HG02571 (cell line): ENCODE data around the gene SMYD3.

Experiments
- ATAC-seq: cut with Tn5 transposase; IDR thresholded peaks from one replicate; pipeline ENCODE4 v1.9.1; 2021; ENCODE audit warnings: mild to moderate bottlenecking, moderate library complexity; ENCODE audit not compliant: unreplicated experiment

SMYD3 gene

DNA sequence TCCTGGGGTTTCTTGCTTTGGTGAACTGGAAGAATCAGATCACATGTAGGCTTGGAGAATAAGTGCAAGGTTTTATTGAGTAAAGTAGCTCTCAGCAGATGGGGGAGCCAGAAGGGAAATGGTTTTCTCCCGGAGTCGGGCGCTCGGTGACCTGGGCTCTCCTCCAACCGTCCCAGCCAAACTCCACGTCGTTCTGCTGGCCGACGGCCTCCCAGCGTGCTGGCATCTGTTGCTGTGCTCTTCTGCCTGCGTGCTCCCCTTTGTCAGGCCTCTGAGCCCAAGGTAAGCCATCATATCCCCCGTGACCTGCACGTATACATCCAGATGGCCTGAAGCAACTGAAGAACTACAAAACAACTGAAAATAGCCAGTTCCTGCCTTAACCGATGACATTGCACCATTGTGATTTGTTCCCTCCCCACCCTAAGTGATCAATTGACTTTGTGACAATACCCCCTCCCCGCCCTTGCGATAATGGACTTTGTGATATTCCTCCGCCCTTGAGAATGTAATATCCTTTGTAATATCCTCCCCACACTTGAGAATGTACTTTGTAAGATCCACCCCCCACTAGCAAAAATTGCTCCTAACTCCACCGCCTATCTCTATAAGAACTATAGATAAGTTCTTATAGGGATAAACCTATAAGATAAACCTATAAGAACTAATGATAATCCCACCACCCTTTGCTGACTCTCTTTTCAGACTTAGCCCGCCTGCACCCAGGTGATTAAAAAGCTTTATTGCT, 88.3 kb downstream of the SMYD3 start:
- ATAC-seq, result no peak

DNA sequence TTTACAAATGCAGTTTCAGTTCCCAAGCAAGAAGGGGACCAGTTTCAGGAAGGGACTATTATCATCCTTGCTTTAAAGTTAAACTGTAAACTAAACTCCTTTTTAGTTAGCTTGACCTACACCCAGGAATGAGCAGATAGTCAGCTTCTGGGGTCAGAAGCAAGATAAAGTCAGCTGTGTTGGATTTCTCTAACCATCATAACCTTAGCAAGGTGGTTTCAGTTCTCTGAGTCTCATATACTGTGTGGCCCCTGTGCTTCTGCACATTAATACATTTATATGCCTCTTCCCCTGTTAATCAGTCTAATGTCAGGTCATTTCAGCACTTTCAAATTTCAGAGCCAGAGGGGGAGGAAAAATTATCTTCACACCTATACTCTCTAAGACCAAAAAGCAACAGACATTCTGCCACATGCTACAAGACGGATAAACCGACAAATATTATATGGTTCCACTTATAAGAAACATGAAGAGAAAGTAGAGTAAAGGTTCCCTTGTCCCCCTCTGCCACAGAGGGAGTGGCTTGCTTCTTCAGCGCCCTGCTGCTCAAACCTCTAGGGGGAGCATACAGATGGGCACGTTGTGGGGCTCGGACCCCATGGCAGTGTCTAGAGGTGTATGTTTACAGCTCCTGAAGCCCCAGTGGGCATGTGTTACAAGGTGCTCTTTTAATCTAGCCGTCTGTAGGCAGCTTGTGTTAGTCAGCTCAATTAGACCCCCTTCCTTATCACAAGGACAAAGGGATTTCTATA, 89.1 kb downstream of the SMYD3 start:
- no peak for ATAC-seq

DNA sequence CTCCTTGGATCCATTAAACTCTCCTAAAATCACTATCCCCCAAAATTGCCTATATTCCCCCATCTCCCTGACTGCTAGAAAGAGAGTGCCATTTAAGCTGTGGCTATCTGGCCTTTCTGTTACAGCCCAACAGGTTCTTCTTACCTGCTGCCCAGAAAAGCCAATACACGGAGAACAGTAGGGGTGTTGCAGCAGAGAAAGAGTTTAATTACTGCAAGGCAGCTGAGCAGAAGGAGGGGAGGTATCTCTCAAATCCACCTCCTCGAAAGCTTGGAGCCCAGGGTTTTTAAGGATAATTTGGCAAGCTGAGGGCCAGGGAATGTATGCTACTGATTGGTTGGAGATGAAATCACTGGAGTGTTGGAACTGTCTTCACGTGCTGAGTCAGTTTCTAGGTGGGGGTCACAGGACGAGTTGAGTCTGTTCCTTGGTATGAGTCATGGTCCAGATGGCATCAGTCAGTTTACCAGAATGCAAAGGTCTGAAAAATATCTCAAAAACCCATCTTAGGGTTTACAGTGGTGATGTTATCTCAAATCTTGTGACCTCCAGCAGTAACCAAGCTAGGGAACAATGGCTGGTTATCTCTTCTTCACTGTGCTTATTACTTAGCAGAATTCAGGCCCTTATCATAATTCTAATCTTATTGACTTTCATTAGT, 89.8 kb downstream of the SMYD3 start:
- ATAC-seq, result no peak

DNA sequence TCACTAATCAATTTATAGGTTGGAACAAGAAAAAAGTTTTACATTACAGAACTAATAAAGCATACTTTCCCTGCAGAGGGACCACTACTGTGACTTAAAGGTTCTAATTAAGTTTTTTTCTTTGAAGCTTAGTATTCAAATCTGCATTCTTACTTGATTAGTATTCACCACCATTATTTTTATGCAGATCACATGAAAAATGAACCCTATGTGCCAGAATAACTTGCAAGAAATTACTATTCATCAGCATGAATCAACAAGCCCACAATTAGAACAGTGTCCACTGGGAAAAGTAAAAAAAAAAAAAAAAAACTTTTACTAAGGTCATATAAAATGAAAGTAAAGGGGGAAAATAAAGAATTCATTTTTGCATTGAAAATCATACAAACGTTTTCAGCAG, 90.8 kb downstream of the SMYD3 start:
- no peak for ATAC-seq

DNA sequence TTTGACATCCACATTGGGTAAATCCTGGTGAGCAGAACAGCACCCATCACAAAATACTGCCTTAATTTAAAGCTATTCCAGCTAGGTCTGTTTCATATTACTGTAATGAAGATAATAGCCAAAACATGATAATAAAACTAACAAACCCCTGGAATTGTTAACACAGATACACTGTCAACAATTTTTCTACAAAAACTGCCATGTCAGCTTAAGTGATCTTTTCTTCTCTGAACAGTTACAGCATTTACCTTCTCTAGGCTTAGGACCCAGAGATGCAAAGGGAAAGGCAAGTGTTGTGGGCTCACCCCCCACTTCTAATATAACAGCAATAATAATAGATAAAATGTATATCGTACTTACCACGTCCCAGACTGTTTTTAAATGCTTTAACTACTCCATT, 92.1 kb downstream of the SMYD3 start:
- ATAC-seq, result no peak

DNA sequence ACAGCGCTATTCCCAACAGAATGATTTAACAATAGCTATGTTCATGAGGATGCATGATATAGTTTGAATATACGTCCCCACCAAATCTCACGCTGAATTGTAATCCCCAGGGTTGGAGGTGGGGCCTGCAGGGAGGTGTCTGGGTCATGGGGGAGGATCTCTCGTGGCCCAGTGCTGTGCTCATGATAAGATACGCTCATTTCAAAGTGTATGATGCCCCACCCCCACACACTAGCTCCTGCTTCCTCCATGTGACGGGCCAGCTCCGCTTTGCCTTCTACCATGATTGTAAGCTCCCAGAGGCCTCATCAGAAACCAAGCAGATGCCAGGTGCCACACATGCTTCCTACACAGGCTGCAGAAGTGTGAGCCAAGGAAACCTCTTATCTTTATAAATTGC, 93.6 kb downstream of the SMYD3 start:
- no peak for ATAC-seq

DNA sequence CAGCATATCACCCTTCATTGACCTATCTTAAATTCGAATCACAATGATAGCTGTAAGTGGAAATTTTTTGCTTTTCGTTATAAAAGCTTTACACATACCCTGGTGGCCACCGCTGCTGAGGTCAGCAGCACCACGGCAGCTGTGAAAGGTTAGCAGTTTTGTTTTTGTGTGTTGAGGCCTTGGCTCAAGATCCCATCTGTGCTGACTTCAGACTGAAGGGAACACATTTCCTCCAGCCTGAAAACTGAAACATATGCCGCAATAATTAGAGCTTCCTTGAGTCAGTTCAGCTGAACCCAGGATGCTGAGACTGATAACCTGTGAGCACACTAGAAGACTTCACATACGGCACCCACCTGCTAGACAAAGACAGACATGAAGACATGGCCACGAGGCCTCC, 103.0 kb downstream of the SMYD3 start:
- no peak for ATAC-seq

DNA sequence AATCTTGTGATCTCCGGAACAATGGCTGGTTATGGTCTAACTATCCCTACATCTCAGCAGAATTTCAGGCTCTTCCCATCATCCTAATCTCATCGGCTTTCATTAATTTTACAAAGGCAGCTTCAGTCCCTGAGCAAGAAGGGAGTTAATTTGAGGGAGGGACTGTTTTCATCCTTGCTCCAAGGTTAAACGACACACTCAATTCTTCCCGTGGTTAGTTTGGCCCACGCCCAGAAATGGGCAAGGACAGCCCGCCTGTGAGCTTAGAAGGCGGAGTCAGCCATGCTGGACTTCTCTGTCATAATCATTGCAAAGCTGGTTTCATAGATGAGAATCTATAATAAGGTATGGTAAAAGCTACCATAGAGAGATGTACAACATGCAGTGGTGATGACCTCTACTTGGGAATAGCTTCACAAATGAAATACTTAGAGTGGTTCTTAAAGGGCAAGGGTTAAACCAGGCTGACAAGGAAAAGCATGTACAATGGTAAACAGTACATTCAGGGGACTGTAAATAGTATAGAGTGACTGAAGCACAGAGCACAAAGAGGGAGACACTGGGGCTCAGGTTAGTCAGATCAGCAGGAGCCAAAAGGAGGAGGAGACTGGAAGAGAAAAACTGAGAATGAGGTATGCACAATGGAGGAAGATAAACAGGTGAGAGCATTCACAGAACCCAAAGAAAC, 108.8 kb downstream of the SMYD3 start:
- no peak for ATAC-seq

DNA sequence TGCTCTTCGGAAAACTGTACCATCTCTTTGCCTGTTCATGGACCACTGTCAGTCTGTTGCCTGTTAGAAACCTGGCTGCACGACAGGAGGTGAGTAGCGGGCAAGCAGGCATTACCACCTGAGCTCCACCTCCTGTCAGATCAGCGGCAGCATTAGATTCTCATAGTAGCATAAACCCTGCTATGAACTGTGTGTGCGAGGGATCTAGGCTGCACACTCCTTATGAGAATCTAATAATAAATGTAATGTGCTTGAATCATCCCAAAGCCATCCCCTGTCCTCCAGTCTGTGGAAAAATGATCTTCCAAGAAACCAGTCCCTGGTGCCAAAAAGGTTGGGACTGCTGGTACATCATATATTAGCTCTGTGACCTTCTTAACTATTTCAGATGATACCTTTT, 110.0 kb downstream of the SMYD3 start:
- ATAC-seq, result no peak

DNA sequence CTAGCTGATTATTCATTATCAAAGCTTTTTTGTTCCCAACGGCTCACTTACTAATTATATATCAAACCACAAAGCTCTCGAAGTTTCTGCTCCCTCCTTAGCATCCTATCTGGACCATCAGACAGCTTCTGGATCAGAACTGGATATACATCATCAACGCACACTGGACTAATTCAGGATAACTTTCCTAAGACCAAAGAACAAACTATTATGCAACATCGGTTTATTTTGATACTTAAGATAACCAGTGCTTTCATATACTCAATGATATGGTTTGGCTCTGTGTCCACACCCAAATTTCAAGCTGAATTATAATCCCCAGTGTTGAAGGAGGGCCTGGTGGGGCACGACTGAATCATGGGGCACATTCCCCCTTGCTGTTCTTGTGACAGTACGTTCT, 110.8 kb downstream of the SMYD3 start:
- ATAC-seq, result no peak

DNA sequence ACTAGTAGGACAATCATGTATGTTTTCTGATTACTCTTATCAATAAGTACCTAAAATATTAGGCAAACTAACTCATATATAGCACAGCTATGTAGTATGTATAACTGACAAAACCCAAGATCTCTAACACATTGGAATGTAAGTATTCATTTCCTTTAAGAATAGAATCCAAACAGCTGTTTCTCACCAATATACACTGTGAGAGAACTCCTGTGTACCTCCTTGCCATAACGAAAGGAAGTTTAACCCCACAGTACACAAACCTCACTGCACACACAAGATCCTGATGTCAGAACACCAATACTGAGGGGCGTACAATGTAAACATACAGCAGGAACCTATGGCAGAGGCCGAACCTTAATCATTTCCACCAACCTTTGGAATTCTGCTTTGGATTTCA, 113.0 kb downstream of the SMYD3 start:
- ATAC-seq, result no peak

DNA sequence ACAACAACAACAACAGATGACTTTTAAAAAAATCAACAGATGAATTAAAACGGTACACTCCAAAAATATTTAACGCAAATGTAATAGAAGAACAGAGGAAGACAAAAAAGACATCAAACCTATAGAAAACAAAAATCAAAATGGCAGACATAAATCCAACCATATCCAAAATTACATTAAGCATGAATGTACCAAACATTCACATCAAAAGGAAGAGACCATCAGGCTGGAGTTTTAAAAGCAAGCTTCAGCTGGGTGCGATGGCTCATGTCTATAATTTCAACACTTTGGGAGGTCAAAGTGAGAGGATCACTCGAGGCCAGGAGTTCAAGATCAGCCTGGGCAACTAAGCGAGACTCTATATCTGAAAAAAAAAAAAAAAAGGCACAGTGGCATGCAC, 116.2 kb downstream of the SMYD3 start:
- no peak for ATAC-seq

DNA sequence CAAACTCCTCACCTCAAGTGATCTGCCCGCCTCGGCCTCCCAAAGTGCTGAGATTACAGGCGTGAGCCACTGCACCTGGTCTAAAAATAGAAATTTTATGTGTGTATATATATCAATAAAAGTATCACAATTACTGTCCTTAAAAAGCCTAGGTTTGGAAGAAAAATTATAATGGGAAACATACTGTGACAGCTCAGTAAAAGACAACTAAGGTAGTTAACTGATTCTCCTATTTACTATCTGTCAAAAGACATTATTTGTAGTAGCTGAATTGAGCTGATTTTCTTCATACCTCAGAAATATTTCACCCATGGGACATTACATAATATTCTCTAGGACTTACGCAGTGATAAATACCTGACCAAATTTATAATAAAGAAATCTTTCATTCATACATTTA, 122.5 kb downstream of the SMYD3 start:
- ATAC-seq, result no peak

DNA sequence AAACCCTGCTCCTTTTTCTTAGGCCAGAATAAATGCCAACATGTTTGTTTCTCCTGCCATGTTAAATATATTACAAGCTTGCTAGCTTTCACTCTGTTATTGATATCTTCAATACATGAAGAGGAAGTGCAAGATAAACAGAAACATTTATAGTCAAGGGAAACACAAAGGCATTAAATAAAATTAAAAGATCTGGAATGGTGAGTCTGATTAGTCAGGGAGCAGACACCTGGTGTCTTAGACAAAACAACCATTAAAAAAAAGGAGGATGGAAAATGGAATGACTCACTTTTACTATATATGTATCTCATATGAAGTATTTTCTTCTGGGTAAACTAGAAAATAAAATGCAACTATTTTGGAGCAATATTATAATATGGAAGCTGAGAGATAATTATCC, 123.3 kb downstream of the SMYD3 start:
- no peak for ATAC-seq

DNA sequence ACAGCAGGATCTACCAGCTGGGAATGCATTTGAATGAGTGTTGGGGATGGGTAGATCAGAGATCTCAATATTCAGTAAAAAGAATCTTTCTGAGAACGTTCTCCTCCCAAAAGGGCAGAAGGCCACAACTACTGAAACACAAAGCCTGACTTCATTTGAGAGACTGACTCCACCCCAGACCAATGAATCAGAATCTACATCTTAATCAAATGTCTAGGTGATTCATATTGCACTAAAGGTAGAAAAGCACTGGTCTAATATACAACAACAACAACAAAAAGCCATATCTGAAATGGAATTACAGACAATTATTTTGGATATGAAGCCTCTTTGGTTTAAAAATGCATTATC, 123.9 kb downstream of the SMYD3 start:
- no peak for ATAC-seq

DNA sequence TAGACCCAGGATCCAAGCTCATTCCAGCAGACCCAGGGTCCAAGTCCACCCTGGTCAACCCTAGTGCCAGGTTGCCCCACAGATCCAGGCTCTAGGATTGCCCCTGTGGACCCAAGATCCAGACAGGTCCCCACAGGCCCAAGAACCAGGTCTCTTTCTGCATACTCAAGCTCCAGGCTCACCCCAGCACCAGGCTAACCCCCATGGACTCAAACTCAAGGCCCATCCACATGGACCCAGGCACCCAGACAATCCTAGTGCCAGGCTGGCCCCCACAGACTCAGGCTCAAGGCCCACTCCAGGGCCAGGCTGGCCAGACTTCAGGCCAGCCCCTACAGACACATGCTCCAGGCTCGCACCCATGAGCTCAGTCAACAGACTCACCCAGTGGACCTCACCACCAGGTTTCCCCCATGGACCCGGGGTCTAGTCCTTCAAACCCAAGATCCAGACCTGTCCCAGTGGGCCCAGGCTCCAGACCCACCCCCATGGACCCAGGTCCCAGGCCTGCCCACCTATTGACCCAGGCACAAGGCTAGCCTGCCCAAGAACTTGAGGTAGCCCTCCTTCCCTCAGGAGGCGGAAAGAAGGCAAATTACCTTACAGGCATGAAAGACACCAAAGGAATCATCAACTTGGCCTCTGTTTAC, 124.4 kb downstream of the SMYD3 start:
- ATAC-seq, result no peak

DNA sequence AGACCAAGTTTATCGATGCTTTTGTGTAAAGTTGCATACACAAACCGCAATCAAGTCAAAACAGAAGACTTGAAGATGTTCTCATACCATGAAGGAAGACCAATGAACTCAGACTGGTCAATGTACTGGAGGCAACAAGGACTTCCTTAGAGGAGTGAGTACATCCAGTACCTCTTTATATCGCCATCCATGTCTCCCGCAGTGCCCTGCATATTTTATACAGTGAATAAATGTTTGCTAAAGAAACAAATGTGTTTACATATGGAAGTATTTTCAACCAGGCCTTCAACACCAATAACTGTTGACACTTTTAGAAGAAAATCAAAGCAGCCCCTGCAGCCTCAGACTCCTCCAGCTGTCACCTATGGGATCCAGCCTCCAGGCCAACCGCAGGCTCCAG, 125.6 kb downstream of the SMYD3 start:
- no peak for ATAC-seq

DNA sequence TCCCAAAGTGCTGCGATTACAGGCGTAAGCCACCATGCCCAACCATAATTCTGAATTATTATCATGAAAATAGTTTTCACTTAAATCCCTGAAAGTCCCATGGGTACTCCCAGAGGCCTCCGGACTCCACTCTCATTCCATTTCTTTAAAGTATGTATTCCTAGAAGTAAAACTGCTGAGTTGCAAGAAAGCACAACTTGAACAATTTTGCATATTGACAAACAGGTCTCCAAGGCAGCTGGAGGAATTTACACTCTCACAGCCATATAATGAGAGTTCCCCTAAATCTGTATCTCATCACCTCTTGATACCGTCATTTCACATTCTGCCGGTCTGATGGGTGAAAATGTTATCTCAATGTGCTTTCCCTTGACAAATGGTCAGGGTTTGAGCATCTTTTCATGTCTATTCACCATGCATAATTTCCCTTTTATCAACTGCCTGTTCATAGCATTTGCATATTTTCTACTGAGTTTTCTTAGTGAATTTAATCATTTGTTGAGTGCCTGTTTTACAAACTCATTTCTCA, 129.4 kb downstream of the SMYD3 start:
- no peak for ATAC-seq

DNA sequence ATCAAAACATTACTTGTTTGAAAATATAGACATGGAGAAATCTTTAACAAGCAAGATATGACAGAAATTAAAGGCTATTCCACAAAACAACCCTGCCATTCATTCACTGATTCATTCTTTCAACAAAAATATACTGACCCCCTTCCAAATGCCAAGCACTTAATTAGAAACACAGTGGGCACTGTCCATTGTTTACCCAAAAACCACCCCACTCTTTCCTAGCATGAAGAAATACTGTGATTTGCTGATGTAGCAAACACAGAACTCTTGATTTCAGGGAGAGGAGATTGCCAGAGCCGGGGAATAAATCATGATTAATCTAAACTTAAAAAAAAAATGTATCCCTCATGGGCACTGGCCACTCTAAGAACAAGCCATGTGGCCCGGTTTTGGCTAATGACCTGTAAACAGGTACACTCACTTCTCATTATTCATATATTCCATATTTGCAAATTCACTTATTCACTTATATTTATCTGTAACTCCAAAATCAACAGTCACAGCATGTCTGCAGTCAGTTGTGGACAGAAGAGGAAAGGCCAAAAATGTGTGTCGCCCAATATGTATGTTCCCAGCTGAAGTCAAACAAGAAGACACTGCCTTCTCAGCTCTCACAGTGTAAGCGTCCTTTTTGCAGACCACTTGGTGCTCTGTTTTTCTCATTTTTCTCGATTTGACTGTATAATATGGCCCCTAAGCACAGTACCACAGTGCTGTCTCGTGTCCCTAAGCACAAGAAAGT, 133.1 kb downstream of the SMYD3 start:
- no peak for ATAC-seq

DNA sequence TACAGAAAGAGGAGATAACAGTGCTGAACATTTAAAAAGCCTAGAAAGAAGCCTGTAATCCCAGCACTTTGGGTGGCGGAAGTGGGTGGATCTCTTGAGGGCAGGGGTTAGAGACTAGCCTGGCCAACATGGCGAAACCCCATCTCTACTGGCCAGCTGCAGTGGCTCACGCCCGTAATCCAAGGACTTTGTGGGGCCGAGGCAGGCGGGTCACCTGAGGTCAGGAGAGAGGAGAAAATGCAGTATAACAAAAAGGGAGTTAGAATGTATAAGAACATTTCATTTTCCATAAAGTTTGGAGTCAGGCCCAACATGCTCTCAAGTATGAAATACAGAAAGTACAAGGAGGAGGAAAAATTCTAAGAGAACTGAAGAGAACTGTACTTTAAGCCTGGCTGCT, 134.5 kb downstream of the SMYD3 start:
- no peak for ATAC-seq
